Erythroblast (primary cell): ENCODE results near the gene CAMKMT.

Experiments used
- DNase-seq, 2 experiments: peaks; one replicate each; lab custom pipeline; 2025; lab: John Stamatoyannopoulos, UW
- GATA1 ChIP-seq: IDR thresholded peaks from 2 replicates; pipeline ENCODE4 v1.6.1; 2011; ENCODE audit warnings: low read depth, mild to moderate bottlenecking, control low read depth, low read length, moderate library complexity
- POLR2A ChIP-seq: IDR thresholded peaks from 2 replicates; pipeline ENCODE4 v1.6.1; 2011; ENCODE audit warnings: mild to moderate bottlenecking, low read length

The CAMKMT gene

GRCh38 chr2:44361330-44362206, at the start of gene CAMKMT, which contains the start of gene PREPL:
Gene CAMKMT (plus strand): TSS chr2:44361947.
Gene PREPL (minus strand): TSS chr2:44361494. CDS start chr2:44346342, 15,152 bp downstream.
- DNase-seq = peak; percentile 98 to 99
- peak; percentile 94 for TF ChIP-seq POLR2A
- TF ChIP-seq GATA1 = no peak

GRCh38 chr2:44314362-44314761, 47.4 kb upstream of the CAMKMT start:
- no peak for TF ChIP-seq POLR2A
- DNase-seq = no peak

- DNase-seq = no peak
- TF ChIP-seq POLR2A (no peak), GATA1 (no peak)
These were observed 45.8 kb upstream of the CAMKMT start for GRCh38 chr2:44315945-44316344.

DNA sequence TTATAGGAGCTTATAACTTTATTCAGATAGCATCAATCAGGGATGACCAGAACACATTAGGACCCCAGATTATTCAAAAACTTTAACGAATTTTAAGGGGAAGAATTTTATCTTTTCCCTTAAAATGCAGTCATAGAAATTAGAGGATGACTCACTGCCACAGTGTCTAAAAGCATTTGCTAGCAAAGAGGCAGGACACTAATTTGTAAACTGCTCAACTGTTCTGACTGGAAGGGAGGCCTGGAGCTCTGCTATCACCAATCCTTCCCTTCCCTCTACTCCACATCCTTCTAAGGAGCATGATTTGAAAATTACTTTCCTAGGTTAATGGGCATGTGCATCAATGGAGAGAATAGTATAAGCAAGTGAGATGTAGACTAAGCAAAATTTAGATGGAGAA, 40.9 kb upstream of the CAMKMT start:
- DNase-seq = no peak
- no peak for TF ChIP-seq POLR2A
- TF ChIP-seq GATA1 = no peak

- TF ChIP-seq POLR2A (no peak), GATA1 (no peak)
- no peak for DNase-seq
These were observed 40.4 kb upstream of the CAMKMT start for GRCh38 chr2:44321360-44321759.

- TF ChIP-seq POLR2A (no peak), GATA1 (no peak)
- peak; percentile 70 to 79 for DNase-seq
These were observed 36.7 kb upstream of the CAMKMT start for GRCh38 chr2:44324971-44325426.

GRCh38 chr2:44325897-44326296, 35.9 kb upstream of the CAMKMT start:
- DNase-seq = no peak
- TF ChIP-seq POLR2A (no peak), GATA1 (no peak)

- TF ChIP-seq POLR2A (no peak), GATA1 (no peak)
- no peak for DNase-seq
These were observed 35.0 kb upstream of the CAMKMT start for GRCh38 chr2:44326548-44327264.

DNA sequence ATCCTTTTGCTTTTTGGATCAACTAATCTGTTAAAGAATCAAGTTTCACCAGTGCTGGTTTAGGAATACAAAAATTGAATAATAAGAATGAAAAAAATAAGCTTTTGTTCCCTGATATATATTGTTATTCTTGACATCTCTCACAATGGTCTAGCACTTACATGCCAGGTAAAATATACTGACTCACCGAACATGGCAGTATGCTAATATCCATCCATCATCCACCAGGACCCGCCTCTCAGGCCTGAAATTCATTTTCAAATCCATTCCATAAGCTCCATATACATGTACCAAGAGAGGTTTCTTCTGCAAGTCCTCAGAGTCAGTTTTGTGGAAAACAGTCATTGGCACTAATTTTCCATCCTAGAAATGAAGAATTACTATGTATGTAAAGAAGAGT, 33.0 kb upstream of the CAMKMT start:
- DNase-seq = no peak
- no peak for TF ChIP-seq POLR2A
- TF ChIP-seq GATA1 = no peak

DNA sequence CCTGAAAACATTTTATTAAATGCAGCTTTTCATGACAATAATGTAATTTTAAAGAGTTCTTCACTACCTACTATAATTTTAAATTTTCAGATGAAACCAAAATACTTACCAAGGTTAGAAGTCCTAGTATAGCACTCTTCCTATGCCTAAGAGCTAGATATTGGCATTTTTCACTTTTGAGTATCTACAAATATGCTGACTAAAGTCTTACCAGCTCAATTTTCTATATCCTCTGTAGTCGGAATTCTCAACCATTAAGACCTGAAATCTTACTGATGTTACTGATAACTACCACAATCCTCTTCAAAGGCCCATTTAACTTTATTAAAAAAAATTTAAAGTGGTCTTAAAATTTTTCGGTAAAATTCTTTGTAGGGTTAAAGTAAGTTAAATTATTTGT, 32.4 kb upstream of the CAMKMT start:
- TF ChIP-seq POLR2A (no peak), GATA1 (no peak)
- no peak for DNase-seq

DNA sequence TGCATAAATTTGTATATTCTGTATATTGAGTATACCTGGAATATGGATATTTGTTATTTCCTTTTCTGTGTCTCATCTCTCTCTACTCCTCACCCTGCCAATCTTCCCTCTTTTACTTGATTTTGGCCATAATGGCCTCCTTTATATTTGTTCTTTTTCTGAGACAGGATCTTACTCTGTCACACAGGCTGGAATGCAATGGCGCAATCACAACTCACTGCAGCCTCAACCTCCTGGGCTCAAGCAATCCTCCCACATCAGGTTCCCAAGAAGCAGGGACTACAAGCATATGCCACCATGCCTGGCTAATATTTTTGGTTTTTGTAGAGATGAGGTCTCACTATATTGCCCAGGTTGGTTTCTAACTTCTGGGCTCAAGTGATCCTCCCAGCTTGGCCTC, 30.9 kb upstream of the CAMKMT start:
- TF ChIP-seq GATA1 = no peak
- no peak for TF ChIP-seq POLR2A
- no peak for DNase-seq

DNA sequence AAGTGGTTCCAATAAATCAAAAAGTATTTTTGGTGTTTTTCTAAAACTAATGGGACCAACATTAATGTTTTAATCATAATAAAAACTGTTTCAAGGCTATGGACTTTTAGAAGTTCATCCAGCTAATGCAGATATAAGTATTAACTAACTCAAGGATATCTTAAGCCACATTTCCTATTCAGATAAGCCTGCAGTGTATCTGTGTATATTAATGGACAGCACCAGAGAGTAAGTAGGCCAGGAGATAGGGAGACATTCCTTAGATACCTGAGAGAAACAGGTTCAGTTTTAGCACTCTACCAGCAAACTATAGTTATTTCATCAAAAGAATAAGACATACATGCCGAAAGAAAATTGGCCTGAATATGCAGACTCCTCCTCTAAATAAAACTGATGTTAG, 27.8 kb upstream of the CAMKMT start:
- no peak for DNase-seq
- no peak for TF ChIP-seq POLR2A
- no peak for TF ChIP-seq GATA1

DNA sequence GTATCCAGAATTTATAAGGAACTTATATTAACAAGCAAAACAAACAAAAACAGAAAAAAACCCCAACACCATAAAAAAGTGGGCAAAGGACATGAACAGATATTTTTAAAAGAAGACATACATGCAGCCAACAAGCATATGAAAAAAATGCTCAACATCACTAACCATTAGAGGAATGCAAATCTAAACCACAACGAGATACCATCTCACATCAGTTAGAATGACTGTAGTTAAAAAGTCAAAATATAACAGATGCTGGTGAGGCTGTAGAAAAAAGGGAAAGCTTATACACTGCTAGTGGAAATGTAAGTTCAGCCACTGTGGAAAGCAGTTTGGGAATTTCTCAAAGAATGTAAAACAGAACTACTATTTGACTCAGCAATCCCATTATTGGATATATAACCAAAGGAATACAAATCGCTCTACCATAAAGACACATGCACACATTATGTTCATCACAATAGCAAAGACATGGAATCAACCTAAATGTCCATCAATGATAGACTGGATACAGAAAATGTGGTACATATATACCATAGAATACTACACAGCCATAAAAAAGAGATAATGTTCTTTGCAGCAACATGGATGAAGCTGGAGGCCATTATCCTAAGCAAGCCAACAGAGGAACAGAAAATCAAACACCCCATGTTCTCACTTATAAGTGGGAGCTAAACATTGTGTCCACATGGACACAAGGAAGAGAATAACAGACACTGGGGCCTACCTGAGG, 25.8 kb upstream of the CAMKMT start:
- no peak for DNase-seq
- TF ChIP-seq POLR2A (no peak), GATA1 (no peak)

DNA sequence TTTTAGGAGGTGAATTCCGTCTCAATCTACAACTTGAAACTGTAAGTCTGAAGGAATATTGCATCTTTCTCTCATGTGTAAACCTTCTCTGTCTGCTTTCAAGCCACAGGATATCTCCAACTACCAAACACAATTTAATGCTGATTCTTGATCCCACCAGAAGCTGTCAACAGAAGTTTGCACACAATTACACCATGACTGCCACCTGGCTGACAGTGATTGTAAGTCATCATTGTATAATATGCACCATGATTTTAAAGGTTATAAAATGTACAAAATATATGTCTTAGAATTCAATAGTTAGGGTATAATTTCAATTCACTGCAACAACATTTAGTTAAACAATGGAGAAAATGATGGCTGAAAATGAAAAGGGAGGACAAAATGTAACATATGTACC, 18.9 kb upstream of the CAMKMT start:
- no peak for TF ChIP-seq POLR2A
- TF ChIP-seq GATA1 = no peak
- peak; percentile 30 to 50 for DNase-seq
